Daoy (cell line): ENCODE data around the gene ARCN1. TPM values are rescaled to one million over a fixed set of nuclear protein-coding genes. Genes with fewer than 3 reads are reported as not detected.
A peak's percentile ranks its signal among the peaks of the same experiment; 100 is the strongest.
"Not testable (repeated sequence)": the region's sequence is repeated elsewhere in the genome, so short reads cannot be mapped to it uniquely, and the experiment has no call there.

Experiments
- DNase-seq: peaks from one replicate; pipeline ENCODE4 v3.0.0-alpha.2; 2015; ENCODE audit warnings: low read depth
- total RNA-seq: library from RNA; depleted of rRNA; stranded (reverse); fragments of >200 nt; shearing (Covaris generic); gene quantifications from 2 replicates; pipeline ENCODE4 v1.2.3, GENCODE V29; 2014

The ARCN1 gene
- total RNA-seq, 1 experiment from 2014 or later: 135 TPM

GRCh38 chr11:118544010-118544646, 28.1 kb upstream of the ARCN1 start:
- DNase-seq: no peak

- no peak for DNase-seq
These were observed 27.6 kb upstream of the ARCN1 start for GRCh38 chr11:118544647-118545010.

- no peak for DNase-seq
These were observed 26.7 kb upstream of the ARCN1 start for GRCh38 chr11:118545533-118545932.

- no peak for DNase-seq
These were observed 25.1 kb upstream of the ARCN1 start for GRCh38 chr11:118547132-118547531.

GRCh38 chr11:118552341-118552740, 19.9 kb upstream of the ARCN1 start:
- DNase-seq: no peak

GRCh38 chr11:118560806-118561205, 11.4 kb upstream of the ARCN1 start:
- no peak for DNase-seq

GRCh38 chr11:118565051-118565450, 7.2 kb upstream of the ARCN1 start:
- no peak for DNase-seq

- no peak for DNase-seq
These were observed 2.5 kb upstream of the ARCN1 start for GRCh38 chr11:118569670-118570069.

GRCh38 chr11:118570787-118571186, 1.4 kb upstream of the ARCN1 start:
- no peak for DNase-seq

GRCh38 chr11:118571701-118572060, 528 bp upstream of the ARCN1 start:
- DNase-seq: peak; percentile 7

- DNase-seq: peak; percentile 39
These were observed 857 bp downstream of the ARCN1 start for GRCh38 chr11:118572981-118573550.

- DNase-seq: no peak
These were observed 2.4 kb downstream of the ARCN1 start for GRCh38 chr11:118574636-118575035.

GRCh38 chr11:118577995-118578394, 5.8 kb downstream of the ARCN1 start:
- not testable (repeated sequence) for DNase-seq

GRCh38 chr11:118581057-118581456, 8.8 kb downstream of the ARCN1 start:
- DNase-seq: no peak

GRCh38 chr11:118587952-118588351, 15.7 kb downstream of the ARCN1 start:
- DNase-seq: no peak

GRCh38 chr11:118592616-118593367, 20.6 kb downstream of the ARCN1 start:
- no peak for DNase-seq

GRCh38 chr11:118594984-118595383, 22.8 kb downstream of the ARCN1 start:
- DNase-seq: not testable (repeated sequence)

GRCh38 chr11:118596224-118597146, 24.3 kb downstream of the ARCN1 start:
- DNase-seq: no peak

- DNase-seq: no peak
These were observed 25.3 kb downstream of the ARCN1 start for GRCh38 chr11:118597556-118597955.

- DNase-seq: no peak
These were observed 30.1 kb downstream of the ARCN1 start for GRCh38 chr11:118602331-118602730.

- not testable (repeated sequence) for DNase-seq
These were observed 31.5 kb downstream of the ARCN1 start for GRCh38 chr11:118603709-118604108.

- DNase-seq: no peak
These were observed 32.4 kb downstream of the ARCN1 start for GRCh38 chr11:118604566-118604965.
